Germinal center (tissue), 1 donor: ENCODE data around the gene ATP13A3.

ENCODE experiments used
- DNase-seq: peaks from one replicate; pipeline ENCODE4 v3.0.0; 2012; ENCODE audit warnings: mixed read lengths, low spot score

ATP13A3 gene

GRCh38 chr3:194369522-194370279, 117.1 kb downstream of the ATP13A3 start, which contains the start of gene LRRC15:
TSS of gene LRRC15 (minus strand) at chr3:194369743. CDS start at chr3:194361043, 8,700 bp downstream.
- DNase-seq, result no peak

GRCh38 chr3:194368918-194369317, 117.9 kb downstream of the ATP13A3 start:
- DNase-seq, result no peak

- DNase-seq, result no peak
Observed at GRCh38 chr3:194367992-194368841, 118.6 kb downstream of the ATP13A3 start.

DNA sequence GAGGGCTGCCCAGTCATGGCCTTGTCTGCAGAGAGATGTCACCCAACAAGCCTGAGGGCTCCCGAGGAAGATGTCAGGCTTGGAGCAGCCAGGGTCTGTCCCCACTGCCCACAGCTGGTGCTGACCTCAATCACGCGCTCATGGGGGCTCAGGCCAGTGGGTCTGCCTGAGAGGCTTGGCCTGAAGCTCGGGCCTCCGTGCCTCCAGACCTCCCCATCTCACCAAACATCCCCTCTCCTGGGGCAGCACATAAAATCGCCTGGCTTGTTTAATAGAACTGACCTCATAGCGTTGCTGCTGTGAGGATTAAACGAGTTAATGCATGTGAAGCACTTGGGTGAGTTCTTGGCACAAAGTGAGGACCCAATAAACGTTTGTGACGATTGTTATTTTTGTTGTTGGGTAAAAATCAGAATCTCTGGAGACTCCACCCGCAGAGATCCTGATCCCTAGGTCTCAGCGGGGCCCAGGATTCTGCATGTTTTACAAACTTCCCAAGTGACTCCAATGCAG, 120.8 kb downstream of the ATP13A3 start:
- no peak for DNase-seq

GRCh38 chr3:194365526-194365925, 121.3 kb downstream of the ATP13A3 start:
- no peak for DNase-seq

- DNase-seq, result no peak
Observed at GRCh38 chr3:194364652-194365434, 122.0 kb downstream of the ATP13A3 start.

DNA sequence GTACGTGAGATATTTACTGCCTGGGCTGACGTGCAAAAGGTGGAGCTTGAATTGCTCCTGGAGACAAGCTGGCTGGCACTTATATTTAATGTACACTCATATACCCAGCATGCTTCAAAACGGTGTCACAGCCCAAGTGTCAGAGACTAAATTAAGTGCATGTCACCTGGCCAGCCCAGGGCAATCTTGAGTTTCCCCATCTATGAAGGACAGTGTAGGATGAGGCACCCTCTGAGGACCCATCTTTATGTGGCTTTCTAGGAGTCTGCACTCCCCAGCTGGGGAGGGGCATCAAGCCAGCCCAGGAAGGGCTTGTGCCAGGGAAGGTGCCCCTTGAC, 122.5 kb downstream of the ATP13A3 start:
- no peak for DNase-seq

DNA sequence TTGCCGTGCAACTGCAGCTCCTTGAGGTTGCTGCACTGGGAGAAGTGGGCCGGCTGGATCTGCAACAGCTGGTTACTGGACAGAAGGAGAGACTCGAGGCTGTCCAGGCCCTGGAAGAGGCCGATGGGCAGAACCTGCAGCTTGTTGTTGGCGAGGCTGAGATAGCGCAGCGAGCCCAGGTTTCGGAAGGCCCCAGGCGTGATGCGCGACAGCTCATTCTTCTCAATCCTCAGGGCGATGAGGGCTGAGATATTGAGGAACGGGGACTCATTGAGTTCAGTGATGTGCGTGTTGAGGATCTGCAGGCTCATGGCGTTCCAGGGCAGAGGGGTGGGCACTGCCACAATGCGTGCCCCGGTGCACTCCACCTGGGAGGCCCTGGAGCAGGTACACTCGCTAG, 126.2 kb downstream of the ATP13A3 start:
- no peak for DNase-seq

DNA sequence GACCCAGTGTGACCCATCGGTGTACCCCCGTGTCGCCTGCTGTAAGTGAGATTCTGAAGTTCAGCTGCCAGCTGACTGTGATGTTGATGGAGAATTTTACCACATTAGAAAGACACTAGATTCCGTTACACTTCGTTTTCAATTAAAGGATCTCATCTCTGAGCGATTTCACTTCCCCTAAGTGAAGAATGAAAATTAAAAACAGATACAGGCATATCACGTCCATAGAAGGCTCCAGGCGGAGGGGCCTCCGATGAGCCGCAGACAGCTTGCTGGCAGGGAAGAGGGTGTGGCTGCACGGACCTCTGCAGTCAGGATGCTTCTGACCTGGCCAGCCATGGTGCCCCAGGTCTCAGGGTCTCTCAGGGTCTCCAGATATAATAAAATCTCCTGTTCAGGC, 129.1 kb downstream of the ATP13A3 start:
- DNase-seq, result no peak

DNA sequence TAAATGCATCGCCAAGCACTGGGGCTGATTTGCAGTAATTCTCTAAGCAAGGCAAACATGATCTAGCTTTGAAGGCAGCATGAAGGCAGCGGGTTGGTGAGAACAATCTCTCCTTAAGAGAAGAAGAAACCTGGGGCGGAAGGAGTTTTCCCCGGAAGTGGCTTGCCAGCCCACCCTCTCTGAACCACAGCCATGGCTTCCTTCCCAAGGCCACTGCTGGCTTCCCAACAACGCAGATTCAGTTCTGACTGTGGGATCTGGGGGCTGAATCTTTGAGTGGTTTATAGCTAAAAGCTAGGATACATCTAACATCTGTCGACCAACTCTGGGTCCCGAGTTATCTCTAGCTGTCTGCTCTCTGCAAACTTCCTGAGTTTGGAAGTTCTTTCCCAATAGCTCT, 131.4 kb downstream of the ATP13A3 start:
- DNase-seq, result no peak

DNA sequence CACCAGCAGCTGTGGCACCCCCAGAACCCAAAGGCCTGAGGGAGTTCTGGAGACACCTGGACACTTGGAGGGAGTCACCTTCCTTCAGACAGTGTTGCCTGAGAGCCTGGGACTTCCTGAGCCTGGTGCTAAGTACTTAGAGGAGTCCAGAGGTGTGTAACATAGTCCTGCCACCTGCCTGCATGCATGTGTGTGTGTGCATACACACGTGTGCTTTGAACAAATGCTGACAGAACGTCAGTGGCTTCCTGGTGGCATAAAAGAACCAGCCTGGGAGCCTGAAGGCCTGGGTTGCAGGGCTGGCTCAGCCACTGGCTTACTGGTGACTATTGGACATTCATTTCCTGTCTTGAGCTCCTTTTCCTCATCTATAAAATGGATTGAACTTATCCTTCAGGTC, 132.5 kb downstream of the ATP13A3 start:
- no peak for DNase-seq
